GM23338 (cell line): ENCODE data around the gene BMPR1B. TPM values are rescaled to one million over a fixed set of nuclear protein-coding genes. Genes with fewer than 3 reads are reported as not detected.
A peak's percentile ranks its signal among the peaks of the same experiment; 100 is the strongest.

Experiments used
- ATAC-seq: fragments of 200-7000 bp; cut with Tn5 transposase; 3 replicates; pipeline ENCODE4 v1.9.1; 2020
- DNase-seq: peaks from one replicate; pipeline ENCODE4 v3.0.0-alpha.2; 2015; ENCODE audit warnings: low spot score
- H2AFZ ChIP-seq: fragments of 200-600 bp; sonication (generic); 2 replicates; pipeline ENCODE4 v1.8.0; 2016; ENCODE audit warnings: antibody characterized with exemption, mild to moderate bottlenecking, moderate library complexity
- H3F3A ChIP-seq: fragments of 200-600 bp; sonication (generic); replicated peaks from 2 replicates; pipeline ENCODE4 v1.8.0; 2017; ENCODE audit warnings: antibody characterized with exemption, mixed run types, low read depth
- H3K27ac ChIP-seq: fragments of 200-600 bp; sonication (generic); 2 replicates; pipeline ENCODE4 v1.6.1; 2016; ENCODE audit warnings: low read depth
- H3K27me3 ChIP-seq: fragments of 200-600 bp; sonication (generic); 2 replicates; pipeline ENCODE4 v1.8.0; 2016; ENCODE audit warnings: mild to moderate bottlenecking, mixed run types, moderate library complexity; ENCODE audit not compliant: insufficient read depth
- H3K36me3 ChIP-seq: fragments of 200-600 bp; sonication (generic); 2 replicates; pipeline ENCODE4 v1.8.0; 2016; ENCODE audit warnings: mild to moderate bottlenecking; ENCODE audit not compliant: insufficient read depth
- H3K4me1 ChIP-seq: fragments of 200-600 bp; sonication (generic); 2 replicates; pipeline ENCODE4 v1.8.0; 2016; ENCODE audit warnings: mild to moderate bottlenecking, moderate library complexity; ENCODE audit not compliant: insufficient read depth
- H3K4me2 ChIP-seq: fragments of 200-600 bp; sonication (generic); 2 replicates; pipeline ENCODE4 v1.7.1; 2017; ENCODE audit warnings: mixed run types
- H3K4me3 ChIP-seq: fragments of 200-600 bp; sonication (generic); 2 replicates; pipeline ENCODE4 v1.6.1; 2016; ENCODE audit warnings: mixed run types
- H3K79me2 ChIP-seq: fragments of 200-600 bp; sonication (generic); replicated peaks from 2 replicates; pipeline ENCODE4 v1.8.0; 2017; ENCODE audit warnings: mild to moderate bottlenecking; ENCODE audit not compliant: insufficient read depth
- H3K9me2 ChIP-seq: fragments of 200-600 bp; sonication (generic); 2 replicates; pipeline ENCODE4 v1.8.0; 2017; ENCODE audit not compliant: insufficient read depth
- H4K20me1 ChIP-seq: fragments of 200-600 bp; sonication (generic); replicated peaks from 2 replicates; pipeline ENCODE4 v1.8.0; 2017; ENCODE audit warnings: mild to moderate bottlenecking; ENCODE audit not compliant: insufficient read depth
- H3K27ac Mint-ChIP-seq: 2 replicates; pipeline ENCODE4 v1.8.0; 2020; ENCODE audit warnings: inconsistent platforms, mild to moderate bottlenecking, moderate library complexity, mixed read lengths
- H3K27me3 Mint-ChIP-seq: 3 replicates; pipeline ENCODE4 v1.8.0; 2022; ENCODE audit warnings: low read depth, mild to moderate bottlenecking, moderate library complexity, mixed read lengths, inconsistent platforms; ENCODE audit not compliant: insufficient read depth, poor library complexity
- H3K36me3 Mint-ChIP-seq: 3 replicates; pipeline ENCODE4 v1.8.0; 2021; ENCODE audit warnings: low read depth, mild to moderate bottlenecking, inconsistent platforms, moderate library complexity, mixed read lengths
- H3K4me1 Mint-ChIP-seq: 3 replicates; pipeline ENCODE4 v1.8.0; 2020; ENCODE audit warnings: mild to moderate bottlenecking, inconsistent platforms, mixed read lengths
- H3K4me3 Mint-ChIP-seq: 3 replicates; pipeline ENCODE4 v1.8.0; 2021; ENCODE audit warnings: moderate library complexity, mild to moderate bottlenecking, inconsistent platforms, mixed read lengths
- H3K9me3 Mint-ChIP-seq: 3 replicates; pipeline ENCODE4 v1.8.0; 2020; ENCODE audit warnings: moderate library complexity, mild to moderate bottlenecking, inconsistent platforms, mixed read lengths
- ETS1 ChIP-seq: IDR thresholded peaks from 2 replicates; pipeline ENCODE4 v1.6.1; 2016; ENCODE audit warnings: antibody characterized with exemption
- EZH2 ChIP-seq: fragments of 200-600 bp; sonication (generic); IDR thresholded peaks from one replicate; pipeline ENCODE4 v1.8.0; 2017; ENCODE audit warnings: antibody characterized with exemption, mild to moderate bottlenecking, low read depth; ENCODE audit not compliant: unreplicated experiment
- JUNB ChIP-seq: IDR thresholded peaks from one replicate; pipeline ENCODE4 v1.6.1; 2016; ENCODE audit warnings: antibody characterized with exemption; ENCODE audit not compliant: unreplicated experiment
- NANOG ChIP-seq: IDR thresholded peaks from 2 replicates; pipeline ENCODE4 v1.6.1; 2016; ENCODE audit warnings: antibody characterized with exemption, borderline replicate concordance
- POLR2AphosphoS5 ChIP-seq: IDR thresholded peaks from 2 replicates; pipeline ENCODE4 v1.6.1; 2016; ENCODE audit warnings: antibody characterized with exemption, low read depth
- STAT1 ChIP-seq: IDR thresholded peaks from one replicate; pipeline ENCODE4 v1.6.1; 2016; ENCODE audit warnings: antibody characterized with exemption; ENCODE audit not compliant: unreplicated experiment
- ZNF114 ChIP-seq: fragments of 250-450 bp; sonication (Bioruptor Pico); IDR thresholded peaks from 2 replicates; pipeline ENCODE4 v1.5.0; 2020; ENCODE audit warnings: mild to moderate bottlenecking, moderate library complexity
- ZNF331 ChIP-seq: fragments of 250-450 bp; sonication (Bioruptor Pico); IDR thresholded peaks from 2 replicates; pipeline ENCODE4 v1.5.0; 2020; ENCODE audit warnings: low read depth, mild to moderate bottlenecking, moderate library complexity
- polyA plus RNA-seq: library from polyadenylated mRNA; unstranded; fragments of >200 nt; fragmentation: Nextera tagmentation; extraction: Ambion mirVana; gene quantifications from 2 replicates; pipeline ENCODE4 v1.2.1, GENCODE V29; 2016
- total RNA-seq: library from RNA; depleted of rRNA; stranded (reverse); fragments of >200 nt; shearing (Covaris generic); gene quantifications from 2 replicates; pipeline ENCODE4 v1.2.3, GENCODE V29; 2014

BMPR1B gene
- total and polyA plus RNA-seq, 2 experiments from 2014 or later, result 0.48 to 1.0 TPM

- 0 out of 2 replicates have a peak, but pooled peaks cover 6% of the 10 kb centered on the region for H3K4me1 ChIP-seq
- no peak overlapping the region for H2AFZ ChIP-seq
- Mint-ChIP-seq H3K27ac (no peak overlapping the region), H3K36me3 (no peaks in the 10 kb centered on the region; the same call in 2 of the 3 replicates), H3K9me3 (no peaks in the 10 kb centered on the region; the same call in 2 of the 3 replicates), H3K4me1 (peaks cover 21% of the 10 kb centered on the region), H3K4me3 (no peak overlapping the region), H3K27me3 (peaks cover 2% of the 10 kb centered on the region)
- no peaks in the 10 kb centered on the region for H3K36me3 ChIP-seq
- DNase-seq, result no peak
- no peak overlapping the region for H3K27ac ChIP-seq
- H3K4me3 ChIP-seq, result no peak overlapping the region
- no peaks in the 10 kb centered on the region for H3K27me3 ChIP-seq
- H3F3A ChIP-seq, result no peaks in the 10 kb centered on the region
- TF ChIP-seq ZNF331 (CRISPR knock-in tag) (no peak), NANOG (no peak), ETS1 (no peak), JUNB (no peak), POLR2AphosphoS5 (no peak), ZNF114 (CRISPR knock-in tag) (no peak), STAT1 (no peak), EZH2 (no peak)
- no peaks in the 10 kb centered on the region for H3K79me2 ChIP-seq
- ATAC-seq, result no peak
- no peaks in the 10 kb centered on the region for H4K20me1 ChIP-seq
- H3K4me2 ChIP-seq, result no peak overlapping the region
- 0 out of 2 replicates have a peak, but pooled peaks cover 3% of the 10 kb centered on the region for H3K9me2 ChIP-seq
These were observed 399.8 kb downstream of the BMPR1B start for GRCh38 chr4:95157596-95157995.

GRCh38 chr4:95158045-95158444, 400.3 kb downstream of the BMPR1B start:
- TF ChIP-seq ZNF331 (CRISPR knock-in tag), result no peak
- Histone ChIP-seq H3K27me3 (no peaks in the 10 kb centered on the region), H3K4me3 (no peak overlapping the region), H3K4me1 (0 out of 2 replicates have a peak, but pooled peaks cover 6% of the 10 kb centered on the region), H3K27ac (no peak overlapping the region), H3K79me2 (no peaks in the 10 kb centered on the region), H4K20me1 (no peaks in the 10 kb centered on the region), H3F3A (no peaks in the 10 kb centered on the region), H3K36me3 (no peaks in the 10 kb centered on the region), H3K9me2 (0 out of 2 replicates have a peak, but pooled peaks cover 3% of the 10 kb centered on the region), H3K4me2 (no peak overlapping the region), H2AFZ (no peak overlapping the region)
- H3K4me1 Mint-ChIP-seq, result peaks cover 21% of the 10 kb centered on the region
- H3K9me3 Mint-ChIP-seq, result no peaks in the 10 kb centered on the region; the same call in 2 of the 3 replicates
- no peak overlapping the region for H3K4me3 Mint-ChIP-seq
- H3K36me3 Mint-ChIP-seq, result no peaks in the 10 kb centered on the region; the same call in 2 of the 3 replicates
- ATAC-seq (no peak), DNase-seq (no peak)
- H3K27ac Mint-ChIP-seq, result no peak overlapping the region
- peaks cover 2% of the 10 kb centered on the region for H3K27me3 Mint-ChIP-seq

- Mint-ChIP-seq H3K27me3 (peaks cover 2% of the 10 kb centered on the region), H3K4me3 (no peak overlapping the region), H3K4me1 (peaks cover 21% of the 10 kb centered on the region), H3K9me3 (no peaks in the 10 kb centered on the region; the same call in 2 of the 3 replicates), H3K27ac (peak overlapping the region; percentile 2; the same call in 1 of the 2 replicates), H3K36me3 (no peaks in the 10 kb centered on the region; the same call in 2 of the 3 replicates)
- no peak for DNase-seq
- H3F3A ChIP-seq, result no peaks in the 10 kb centered on the region
- 0 out of 2 replicates have a peak, but pooled peaks cover 3% of the 10 kb centered on the region for H3K9me2 ChIP-seq
- H4K20me1 ChIP-seq, result no peaks in the 10 kb centered on the region
- H2AFZ ChIP-seq, result 0 out of 2 replicates have a peak overlapping the region, but pooled peaks have one; percentile 0
- TF ChIP-seq JUNB (no peak), ZNF331 (CRISPR knock-in tag) (no peak), POLR2AphosphoS5 (no peak)
- no peaks in the 10 kb centered on the region for H3K27me3 ChIP-seq
- no peaks in the 10 kb centered on the region for H3K36me3 ChIP-seq
- no peak overlapping the region for H3K4me3 ChIP-seq
- 0 out of 2 replicates have a peak, but pooled peaks cover 6% of the 10 kb centered on the region for H3K4me1 ChIP-seq
- no peaks in the 10 kb centered on the region for H3K79me2 ChIP-seq
- no peak overlapping the region for H3K27ac ChIP-seq
- no peak for ATAC-seq
- H3K4me2 ChIP-seq, result no peak overlapping the region
These were observed 400.9 kb downstream of the BMPR1B start for GRCh38 chr4:95158626-95159025.
